ENCODE data around the gene RITA1.

The RITA1 gene

DNA sequence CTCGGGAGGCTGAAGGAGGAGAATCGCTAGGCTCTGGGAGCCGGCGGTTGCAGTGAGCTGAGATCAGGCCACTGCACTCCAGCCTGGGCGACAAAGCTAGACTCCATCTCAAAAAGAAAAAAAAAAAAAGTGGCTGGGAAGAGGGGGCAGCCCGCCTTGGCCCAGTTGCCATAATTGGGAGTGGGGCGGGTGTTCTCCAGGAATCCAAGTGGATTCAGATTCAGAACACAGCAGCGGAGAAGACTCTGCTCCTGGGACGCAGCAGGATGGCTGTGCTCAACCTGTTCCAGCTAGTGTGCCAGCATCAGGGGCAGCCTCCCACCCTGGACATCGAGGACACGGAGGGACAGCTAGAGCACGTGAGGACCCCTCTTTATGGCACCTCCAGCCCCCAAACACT lies 30.5 kb upstream of the RITA1 start:
- Histone ChIP-seq H3K9me3 (ENCODE audit: control extremely low read depth in 1 of 5, control insufficient read depth in 4 of 5, insufficient read depth in 2 of 5, low read depth in 1 of 5, low read length in 4 of 5) (no peaks in the 10 kb centered on the region), H3K36me3 (ENCODE audit: control insufficient read depth in 4 of 4, insufficient read depth in 4 of 4, low read length in 3 of 4) (peaks cover 0 to 33% (median 23%) of the 10 kb centered on the region in 4 experiments), H3K27me3 (replicated peaks in 2 of 5; ENCODE audit: control insufficient read depth in 4 of 5, insufficient read depth in 5 of 5, low read length in 4 of 5) (peaks cover 0 to 32% (median 12%) of the 10 kb centered on the region in 5 experiments), H3K4me1 (ENCODE audit: control extremely low read depth in 1 of 4, control insufficient read depth in 4 of 4, insufficient read depth in 4 of 4, low read length in 3 of 4) (peaks cover 0 to 42% (median 41%) of the 10 kb centered on the region in 4 experiments), H3K27ac (ENCODE audit: insufficient read depth in 1 of 2, low read depth in 1 of 2, low read length in 2 of 2, poor library complexity in 1 of 2, severe bottlenecking in 2 of 2) (no peak overlapping the region), H3K4me3 (ENCODE audit: control insufficient read depth in 1 of 7, extremely low read depth in 1 of 7, insufficient read depth in 4 of 7, low read depth in 2 of 7, low read length in 6 of 7) (no peak overlapping the region)
- POLR2A ChIA-PET = no interaction called here
- CTCF ChIA-PET = interaction anchor here (1.1 to 12.7 kb wide), 7 partner anchors 13 to 106 kb away, joined by 3 to 149 read pairs (median 11); partner anchors contain the start of gene RASAL1
- WGBS (ENCODE audit: insufficient coverage) = 70% methylated on average over 10 of the region's 12 CpGs
- no peak for DNase-seq

GRCh38 chr12:113155646-113156045 lies 29.9 kb upstream of the RITA1 start:
- POLR2A ChIA-PET = no interaction called here
- Histone ChIP-seq H3K36me3 (ENCODE audit: control insufficient read depth in 4 of 4, insufficient read depth in 4 of 4, low read length in 3 of 4) (peaks cover 2 to 39% (median 26%) of the 10 kb centered on the region in 4 experiments), H3K4me3 (ENCODE audit: control insufficient read depth in 1 of 7, extremely low read depth in 1 of 7, insufficient read depth in 4 of 7, low read depth in 2 of 7, low read length in 6 of 7) (no peak overlapping the region), H3K4me1 (ENCODE audit: control extremely low read depth in 1 of 4, control insufficient read depth in 4 of 4, insufficient read depth in 4 of 4, low read length in 3 of 4) (peaks cover 0 to 42% (median 40%) of the 10 kb centered on the region in 4 experiments), H3K9me3 (ENCODE audit: control extremely low read depth in 1 of 5, control insufficient read depth in 4 of 5, insufficient read depth in 2 of 5, low read depth in 1 of 5, low read length in 4 of 5) (no peaks in the 10 kb centered on the region), H3K27ac (ENCODE audit: insufficient read depth in 1 of 2, low read depth in 1 of 2, low read length in 2 of 2, poor library complexity in 1 of 2, severe bottlenecking in 2 of 2) (no peak overlapping the region), H3K27me3 (replicated peaks in 2 of 5; ENCODE audit: control insufficient read depth in 4 of 5, insufficient read depth in 5 of 5, low read length in 4 of 5) (peaks cover 0 to 29% (median 12%) of the 10 kb centered on the region in 5 experiments)
- WGBS (ENCODE audit: insufficient coverage) = 29% methylated on average over 2 of the region's 7 CpGs
- DNase-seq = peak; percentile 41 to 83 (median 76)
- CTCF ChIA-PET = interaction anchor here (1.0 to 12.7 kb wide), 5 partner anchors 11 to 107 kb away, joined by 3 to 149 read pairs (median 11); partner anchors contain the start of gene RASAL1

GRCh38 chr12:113157218-113157859 lies 28.2 kb upstream of the RITA1 start:
- no peak for DNase-seq
- no peak overlapping the region for H3K27ac ChIP-seq (ENCODE audit: insufficient read depth in 1 of 2, low read depth in 1 of 2, low read length in 2 of 2, poor library complexity in 1 of 2, severe bottlenecking in 2 of 2)
- ChIA-PET CTCF (interaction anchor here (0.9 to 6.1 kb wide), 2 partner anchors 17 to 21 kb away, joined by 4 to 50 read pairs; no protein-coding TSS in a partner anchor), POLR2A (no interaction called here)
- no peak overlapping the region for H3K4me3 ChIP-seq (ENCODE audit: control insufficient read depth in 1 of 7, extremely low read depth in 1 of 7, insufficient read depth in 4 of 7, low read depth in 2 of 7, low read length in 6 of 7)
- 96% methylated on average over 5 of the region's 12 CpGs for WGBS (ENCODE audit: insufficient coverage)
- H3K27me3 ChIP-seq (replicated peaks in 2 of 5; ENCODE audit: control insufficient read depth in 4 of 5, insufficient read depth in 5 of 5, low read length in 4 of 5) = peaks cover 0 to 22% (median 8%) of the 10 kb centered on the region in 5 experiments
- H3K9me3 ChIP-seq (ENCODE audit: control extremely low read depth in 1 of 5, control insufficient read depth in 4 of 5, insufficient read depth in 2 of 5, low read depth in 1 of 5, low read length in 4 of 5) = no peaks in the 10 kb centered on the region
- peaks cover 0 to 41% (median 37%) of the 10 kb centered on the region in 4 experiments for H3K4me1 ChIP-seq (ENCODE audit: control extremely low read depth in 1 of 4, control insufficient read depth in 4 of 4, insufficient read depth in 4 of 4, low read length in 3 of 4)
- H3K36me3 ChIP-seq (ENCODE audit: control insufficient read depth in 4 of 4, insufficient read depth in 4 of 4, low read length in 3 of 4) = peaks cover 4 to 51% (median 36%) of the 10 kb centered on the region in 4 experiments

DNA sequence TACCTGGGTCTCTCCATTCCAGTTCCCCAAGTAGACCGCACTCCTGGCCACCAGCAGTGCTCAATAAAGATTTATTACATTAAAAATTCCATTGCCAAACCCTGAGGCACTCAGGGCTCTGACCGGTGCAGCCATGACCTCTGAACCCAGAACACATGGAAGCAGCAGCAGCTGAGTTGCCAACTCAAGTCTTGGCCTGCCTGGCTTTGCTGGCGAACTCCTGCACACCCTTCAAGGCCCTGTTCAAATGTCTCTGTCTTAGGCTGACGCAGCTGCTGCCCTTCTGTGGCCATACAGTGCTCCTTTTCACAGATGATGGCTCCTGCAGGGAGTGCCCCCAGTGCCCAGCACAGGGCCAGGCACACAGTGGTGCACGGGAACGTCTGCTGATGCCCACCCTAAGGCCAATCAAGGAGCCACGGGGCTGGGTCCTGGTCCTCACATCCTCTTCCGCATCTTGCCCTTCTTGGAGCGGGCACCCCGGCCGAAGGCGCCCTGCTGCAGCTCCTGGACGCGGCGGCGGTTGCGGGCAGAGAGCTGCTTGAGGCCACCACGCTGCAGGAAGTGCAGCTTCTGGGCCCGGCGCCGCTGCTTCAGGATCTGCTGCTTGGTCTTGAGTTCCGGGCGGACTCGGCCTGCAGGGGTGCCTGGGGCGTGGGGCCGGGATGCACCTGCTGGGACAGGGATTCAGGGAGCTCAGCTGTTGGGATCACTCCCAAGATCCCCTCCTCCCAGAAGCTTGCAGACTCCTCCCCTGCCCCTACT lies 26.9 kb upstream of the RITA1 start:
- H3K4me1 ChIP-seq (ENCODE audit: control extremely low read depth in 1 of 4, control insufficient read depth in 4 of 4, insufficient read depth in 4 of 4, low read length in 3 of 4) = peaks cover 0 to 28% (median 24%) of the 10 kb centered on the region in 4 experiments
- peaks cover 11 to 64% (median 46%) of the 10 kb centered on the region in 4 experiments for H3K36me3 ChIP-seq (ENCODE audit: control insufficient read depth in 4 of 4, insufficient read depth in 4 of 4, low read length in 3 of 4)
- H3K27ac ChIP-seq (ENCODE audit: insufficient read depth in 1 of 2, low read depth in 1 of 2, low read length in 2 of 2, poor library complexity in 1 of 2, severe bottlenecking in 2 of 2) = no peak overlapping the region
- H3K4me3 ChIP-seq (ENCODE audit: control insufficient read depth in 1 of 7, extremely low read depth in 1 of 7, insufficient read depth in 4 of 7, low read depth in 2 of 7, low read length in 6 of 7) = no peak overlapping the region
- ChIA-PET CTCF (interaction anchor here (1.3 to 6.1 kb wide), 2 partner anchors 9 to 15 kb away, joined by 5 to 50 read pairs; no protein-coding TSS in a partner anchor), POLR2A (interaction anchor here (0.6 kb wide), 1 partner anchor 28 kb away, joined by 3 read pairs; no protein-coding TSS in a partner anchor)
- H3K27me3 ChIP-seq (replicated peaks in 2 of 5; ENCODE audit: control insufficient read depth in 4 of 5, insufficient read depth in 5 of 5, low read length in 4 of 5) = peaks cover 0 to 19% (median 4%) of the 10 kb centered on the region in 5 experiments
- no peak for DNase-seq
- H3K9me3 ChIP-seq (ENCODE audit: control extremely low read depth in 1 of 5, control insufficient read depth in 4 of 5, insufficient read depth in 2 of 5, low read depth in 1 of 5, low read length in 4 of 5) = no peaks in the 10 kb centered on the region
- 99% methylated on average over 26 of the region's 26 CpGs for WGBS (ENCODE audit: insufficient coverage)

DNA sequence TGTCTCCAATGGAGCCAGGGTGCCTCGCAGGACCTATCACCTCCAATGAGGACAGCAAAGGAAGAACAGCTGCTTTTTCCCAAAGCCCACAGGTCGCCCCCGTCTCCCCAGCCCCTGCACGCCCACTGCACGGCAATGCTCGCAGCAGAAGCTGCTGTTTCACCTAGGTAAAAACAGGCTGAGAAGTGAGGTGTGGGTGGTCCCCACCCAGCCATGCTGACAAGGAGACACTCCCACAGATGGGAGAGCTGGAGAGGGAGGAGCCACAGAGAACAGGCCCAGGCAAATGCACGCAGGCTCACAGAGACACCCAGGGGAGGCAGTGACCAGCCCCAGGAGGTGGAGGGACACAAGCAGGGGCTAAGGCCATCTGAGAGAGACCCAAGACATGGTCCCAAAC lies 25.6 kb upstream of the RITA1 start:
- DNase-seq = no peak
- Histone ChIP-seq H3K36me3 (ENCODE audit: control insufficient read depth in 4 of 4, insufficient read depth in 4 of 4, low read length in 3 of 4) (peaks cover 14 to 73% (median 56%) of the 10 kb centered on the region in 4 experiments), H3K27me3 (replicated peaks in 2 of 5; ENCODE audit: control insufficient read depth in 4 of 5, insufficient read depth in 5 of 5, low read length in 4 of 5) (peaks cover 0 to 6% (median 4%) of the 10 kb centered on the region in 5 experiments), H3K27ac (ENCODE audit: insufficient read depth in 1 of 2, low read depth in 1 of 2, low read length in 2 of 2, poor library complexity in 1 of 2, severe bottlenecking in 2 of 2) (no peak overlapping the region), H3K4me3 (ENCODE audit: control insufficient read depth in 1 of 7, extremely low read depth in 1 of 7, insufficient read depth in 4 of 7, low read depth in 2 of 7, low read length in 6 of 7) (no peak overlapping the region), H3K4me1 (ENCODE audit: control extremely low read depth in 1 of 4, control insufficient read depth in 4 of 4, insufficient read depth in 4 of 4, low read length in 3 of 4) (peaks cover 0 to 16% (median 12%) of the 10 kb centered on the region in 4 experiments), H3K9me3 (ENCODE audit: control extremely low read depth in 1 of 5, control insufficient read depth in 4 of 5, insufficient read depth in 2 of 5, low read depth in 1 of 5, low read length in 4 of 5) (no peaks in the 10 kb centered on the region)
- ChIA-PET POLR2A (no interaction called here), CTCF (interaction anchor here (0.8 to 6.1 kb wide), 4 partner anchors 10 to 112 kb away, joined by 3 to 50 read pairs (median 3); no protein-coding TSS in a partner anchor)
- WGBS (ENCODE audit: insufficient coverage) = 96% methylated on average over 7 of the region's 7 CpGs

GRCh38 chr12:113161415-113162016 lies 24.0 kb upstream of the RITA1 start:
- DNase-seq = peak in 1 of 3 donors; percentile 27
- H3K27me3 ChIP-seq (replicated peaks in 2 of 5; ENCODE audit: control insufficient read depth in 4 of 5, insufficient read depth in 5 of 5, low read length in 4 of 5) = no peaks in the 10 kb centered on the region

More at GRCh38 chr12:113161415-113162016, 24.0 kb upstream of the RITA1 start:
- Histone ChIP-seq H3K27ac (ENCODE audit: insufficient read depth in 1 of 2, low read depth in 1 of 2, low read length in 2 of 2, poor library complexity in 1 of 2, severe bottlenecking in 2 of 2) (no peak overlapping the region), H3K36me3 (ENCODE audit: control insufficient read depth in 4 of 4, insufficient read depth in 4 of 4, low read length in 3 of 4) (peaks cover 17 to 89% (median 65%) of the 10 kb centered on the region in 4 experiments), H3K4me3 (ENCODE audit: control insufficient read depth in 1 of 7, extremely low read depth in 1 of 7, insufficient read depth in 4 of 7, low read depth in 2 of 7, low read length in 6 of 7) (no peak overlapping the region), H3K9me3 (ENCODE audit: control extremely low read depth in 1 of 5, control insufficient read depth in 4 of 5, insufficient read depth in 2 of 5, low read depth in 1 of 5, low read length in 4 of 5) (no peaks in the 10 kb centered on the region), H3K4me1 (ENCODE audit: control extremely low read depth in 1 of 4, control insufficient read depth in 4 of 4, insufficient read depth in 4 of 4, low read length in 3 of 4) (peaks cover 0 to 1% (median 0%) of the 10 kb centered on the region in 4 experiments)
- CTCF ChIA-PET = interaction anchor here (0.8 to 6.1 kb wide), 4 partner anchors 13 to 24 kb away, joined by 3 to 50 read pairs (median 4); no protein-coding TSS in a partner anchor
- POLR2A ChIA-PET = no interaction called here
- 96% methylated on average over 19 of the region's 26 CpGs for WGBS (ENCODE audit: insufficient coverage)
